Activated gamma-delta T cell (primary cell): ENCODE measurements around the gene UNC5C.

Experiments used
- DNase-seq: peaks from one replicate; lab custom pipeline; 2025; lab: John Stamatoyannopoulos, UW

Gene UNC5C

DNA sequence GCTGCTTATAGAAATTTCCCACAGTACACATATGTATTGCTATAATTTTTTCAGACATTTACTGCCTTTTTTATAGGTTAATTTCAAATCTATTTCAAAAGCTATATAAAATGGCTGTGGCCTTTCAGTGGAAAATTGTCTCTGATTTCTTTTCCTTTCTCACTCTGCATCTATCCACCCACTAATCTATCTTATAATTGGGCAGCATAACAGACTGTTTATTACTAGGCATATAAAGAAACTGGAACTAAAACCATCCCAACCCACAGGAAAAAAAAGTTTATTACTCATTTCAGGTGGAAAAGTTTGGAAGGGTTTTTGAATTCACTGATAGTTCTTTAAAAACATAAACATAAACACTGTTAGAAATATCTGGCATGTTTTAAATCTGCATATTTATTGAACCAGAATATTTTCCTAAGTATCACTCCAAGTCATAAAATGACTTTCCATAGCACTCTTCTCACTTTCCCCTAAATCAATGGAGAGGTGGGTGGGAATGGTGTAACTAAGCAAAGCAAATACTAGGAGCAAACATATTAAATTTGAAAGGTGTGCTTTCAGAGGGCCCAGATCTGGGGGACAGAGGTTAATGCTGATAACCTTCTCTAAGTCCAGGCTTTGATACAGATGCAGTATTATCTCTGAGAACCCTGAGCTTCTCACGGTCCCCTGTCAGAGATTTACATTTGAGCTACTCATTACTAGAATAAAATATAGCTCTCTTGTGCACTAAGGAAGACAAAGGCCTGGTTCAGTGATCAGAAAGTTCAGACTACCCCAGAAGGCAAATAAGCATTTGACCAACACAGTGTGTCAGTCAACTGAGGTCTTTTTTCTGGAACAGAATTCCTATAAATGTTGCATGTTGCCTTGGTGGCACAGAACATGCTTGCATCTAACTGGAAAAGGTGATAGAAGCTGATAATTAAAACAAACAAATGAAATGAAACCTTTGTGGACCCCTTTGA is 328.3 kb downstream of the UNC5C start:
- DNase-seq = no peak

DNA sequence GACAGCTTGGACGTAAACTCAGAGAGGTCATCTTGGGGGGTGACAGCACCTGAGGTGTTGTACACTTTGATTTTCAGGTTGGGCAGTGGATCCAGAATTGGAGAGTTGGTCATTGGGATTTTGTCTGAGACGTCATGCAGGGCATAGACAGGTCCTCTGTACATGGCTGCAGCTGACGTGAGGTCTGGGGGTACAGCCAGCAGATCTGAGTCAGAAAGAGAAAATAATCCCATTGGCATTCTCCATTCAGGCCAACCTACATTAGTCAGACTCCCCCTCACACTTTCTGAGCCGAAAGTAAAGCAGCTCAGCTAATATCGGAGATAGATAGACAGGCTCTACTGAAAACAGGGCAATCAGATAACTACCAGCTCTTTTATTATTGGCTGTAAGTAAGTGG is 329.7 kb downstream of the UNC5C start:
- DNase-seq = no peak

DNA sequence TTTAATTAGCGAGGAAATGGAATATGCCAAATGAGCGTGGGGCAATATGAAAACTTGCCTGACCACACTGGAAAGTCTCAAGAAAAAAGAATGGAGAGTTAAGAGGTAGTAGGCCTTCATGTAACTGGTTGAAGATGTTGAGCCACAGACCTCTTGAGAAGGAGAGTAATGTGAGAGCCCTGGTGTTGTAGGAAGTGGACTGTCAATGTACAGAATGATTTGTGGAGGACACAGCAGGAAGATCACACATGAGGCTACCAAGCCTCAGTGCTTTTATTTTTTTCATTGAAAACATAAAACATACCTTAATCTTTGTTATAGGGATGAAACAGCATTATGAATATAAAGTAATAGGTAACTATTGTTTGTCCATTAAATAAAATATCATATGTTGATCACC is 331.6 kb downstream of the UNC5C start:
- no peak for DNase-seq

DNA sequence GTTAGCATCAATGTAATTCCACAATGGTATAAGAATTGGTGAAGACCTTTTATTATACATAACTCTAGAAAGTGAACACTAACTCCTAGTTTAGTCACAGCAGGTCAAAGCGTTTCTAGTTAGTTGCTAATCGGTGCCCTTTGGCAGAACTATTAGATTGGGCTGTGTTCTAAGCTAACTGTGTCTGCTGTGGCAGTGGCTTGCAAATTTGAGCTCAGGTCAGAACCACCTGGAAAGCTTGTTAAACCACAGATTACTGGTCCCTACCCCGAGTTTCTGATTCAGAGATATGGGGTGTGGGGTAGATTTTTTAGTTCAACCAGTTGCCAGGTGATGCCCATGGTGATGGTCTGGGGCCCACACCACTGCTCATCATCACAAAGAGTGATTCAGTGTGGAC is 332.1 kb downstream of the UNC5C start:
- no peak for DNase-seq

DNA sequence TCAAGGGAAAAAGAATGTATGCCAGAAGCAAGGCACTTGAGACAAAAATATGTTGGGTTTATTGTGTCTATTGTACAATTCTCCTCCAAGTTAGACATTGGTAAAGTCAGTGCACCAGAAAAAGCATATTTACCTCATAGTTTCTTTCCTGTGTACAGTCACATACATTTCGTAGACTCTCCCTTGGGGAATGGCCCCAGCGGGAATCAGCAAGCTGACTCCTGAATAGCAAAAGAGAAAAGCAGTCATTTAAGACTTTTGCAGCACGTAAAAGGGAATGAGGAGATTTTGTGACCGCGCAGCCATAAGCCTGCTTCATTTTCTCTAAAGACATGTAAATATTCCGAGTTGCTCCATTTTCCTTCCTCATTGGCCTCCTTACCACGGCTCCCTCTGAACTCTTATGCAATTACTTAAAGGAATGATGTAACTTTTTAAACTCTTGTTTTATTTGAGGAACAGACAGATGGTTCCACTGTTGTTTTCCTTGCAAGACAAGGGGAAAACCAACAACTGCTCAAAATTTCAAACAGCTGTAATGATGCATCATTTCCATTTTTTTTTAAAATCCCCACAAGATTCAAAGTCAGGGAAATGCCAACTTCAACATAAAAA is 332.7 kb downstream of the UNC5C start:
- DNase-seq = no peak

DNA sequence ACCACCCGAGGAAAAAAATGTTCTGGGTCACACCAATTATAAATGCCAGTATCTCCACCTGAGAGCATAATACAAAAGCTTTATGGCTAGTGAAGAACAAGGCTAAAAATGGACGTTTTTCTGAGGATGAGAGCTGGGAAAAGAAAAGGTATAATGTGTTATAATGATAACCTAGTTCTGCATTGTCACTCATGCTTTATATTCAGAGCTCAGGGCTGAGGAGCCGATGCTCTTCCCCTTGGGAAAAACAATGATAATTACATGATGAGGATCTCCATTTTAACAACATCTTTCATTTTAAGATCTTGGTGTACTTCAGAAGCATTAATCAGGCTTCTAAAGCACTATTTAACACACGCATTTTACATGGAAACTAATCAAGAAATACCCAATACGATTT is 333.7 kb downstream of the UNC5C start:
- no peak for DNase-seq

DNA sequence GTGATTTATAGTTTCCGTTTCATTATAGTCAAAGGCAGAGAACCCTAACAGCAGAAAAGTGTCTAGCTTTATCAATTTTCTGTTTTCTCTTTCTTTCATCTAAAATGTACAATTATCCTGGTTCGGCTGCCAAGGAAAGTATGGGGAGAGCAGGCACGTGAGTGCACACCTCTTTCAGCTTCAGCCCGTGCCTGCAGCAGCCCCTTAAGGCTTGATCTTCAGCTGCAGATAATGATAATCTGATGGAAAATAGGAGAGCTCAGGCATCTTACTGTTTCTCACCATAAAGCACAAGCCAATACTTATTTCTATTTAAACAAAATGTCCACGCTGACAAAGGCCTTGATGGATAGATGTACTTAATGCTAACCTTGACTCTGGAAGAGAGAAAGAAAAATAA is 334.4 kb downstream of the UNC5C start:
- no peak for DNase-seq

DNA sequence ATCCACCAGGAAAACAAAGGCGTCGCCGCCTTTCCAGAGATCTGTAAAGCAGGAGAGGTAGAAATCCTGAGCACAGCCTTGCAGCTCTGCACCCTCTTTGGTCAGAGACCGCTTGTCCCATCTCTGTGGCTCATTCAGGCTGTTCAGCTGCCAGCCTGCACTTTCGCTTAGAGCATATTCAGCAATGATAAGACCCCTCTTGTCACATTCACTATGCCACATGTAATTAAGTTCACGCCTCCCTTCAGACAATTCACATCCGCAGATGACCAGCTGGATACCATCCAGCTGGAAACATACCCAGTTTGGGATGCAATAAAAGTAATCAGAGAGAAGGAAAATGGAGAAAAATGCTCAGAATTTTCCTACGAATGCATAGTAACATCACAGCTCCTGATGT is 335.4 kb downstream of the UNC5C start:
- DNase-seq = no peak

DNA sequence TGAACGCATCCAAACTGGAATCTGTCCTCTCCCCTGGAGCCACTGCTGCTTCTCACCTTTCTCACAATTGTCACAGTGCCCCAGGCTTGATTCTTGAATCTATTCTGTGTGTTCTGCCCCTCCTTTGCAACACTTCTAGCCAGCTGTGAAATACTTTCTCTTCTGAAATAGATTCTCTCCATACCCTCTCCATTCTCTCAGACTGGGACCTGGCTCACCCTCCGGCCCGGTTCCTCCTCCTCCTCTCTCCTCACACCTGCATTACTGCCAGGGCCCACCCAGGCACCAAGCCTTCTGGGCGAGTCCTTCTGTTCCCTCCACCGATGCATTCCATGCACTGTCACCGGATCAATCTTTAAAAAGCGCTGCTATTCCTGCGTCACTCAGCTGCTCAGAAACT is 336.1 kb downstream of the UNC5C start:
- no peak for DNase-seq

DNA sequence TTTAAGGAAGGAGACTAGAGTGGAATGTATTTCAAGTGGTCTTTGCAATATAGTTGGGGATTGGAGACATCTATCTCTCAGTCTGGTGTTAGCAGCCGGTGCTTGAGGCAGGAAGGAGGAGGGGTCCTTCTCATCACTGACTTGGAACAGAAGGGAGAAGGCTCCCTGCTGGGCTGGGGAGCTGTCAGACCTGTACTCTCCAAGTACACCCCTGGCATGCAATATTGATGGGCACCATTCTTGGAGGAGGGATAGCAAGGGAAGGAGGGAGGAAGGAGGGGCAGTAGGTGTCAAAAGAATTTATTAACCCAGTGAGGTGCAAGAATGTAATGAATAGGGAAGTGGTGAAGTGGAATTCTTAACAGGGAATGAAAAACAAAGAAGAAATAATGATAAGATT is 338.8 kb downstream of the UNC5C start:
- DNase-seq = no peak

DNA sequence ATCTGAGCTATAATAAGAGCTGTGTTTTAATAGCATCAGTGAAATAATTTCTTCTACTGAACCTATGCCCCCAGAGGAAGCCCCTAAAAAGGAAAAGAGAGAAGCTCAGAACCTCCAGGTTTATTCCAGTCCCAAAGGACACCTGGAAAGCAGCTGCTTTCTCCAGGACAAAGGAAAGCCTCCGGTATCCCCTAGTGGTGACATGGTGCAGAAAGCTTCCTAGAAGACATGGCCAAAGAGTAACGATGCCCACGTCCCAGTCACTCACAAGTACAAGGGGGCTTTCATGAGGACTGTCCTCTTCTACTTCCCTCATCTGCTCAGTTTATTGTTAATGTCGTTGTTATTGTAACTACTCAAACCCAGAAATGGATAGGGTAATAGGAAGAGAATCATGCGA is 343.9 kb downstream of the UNC5C start:
- no peak for DNase-seq

DNA sequence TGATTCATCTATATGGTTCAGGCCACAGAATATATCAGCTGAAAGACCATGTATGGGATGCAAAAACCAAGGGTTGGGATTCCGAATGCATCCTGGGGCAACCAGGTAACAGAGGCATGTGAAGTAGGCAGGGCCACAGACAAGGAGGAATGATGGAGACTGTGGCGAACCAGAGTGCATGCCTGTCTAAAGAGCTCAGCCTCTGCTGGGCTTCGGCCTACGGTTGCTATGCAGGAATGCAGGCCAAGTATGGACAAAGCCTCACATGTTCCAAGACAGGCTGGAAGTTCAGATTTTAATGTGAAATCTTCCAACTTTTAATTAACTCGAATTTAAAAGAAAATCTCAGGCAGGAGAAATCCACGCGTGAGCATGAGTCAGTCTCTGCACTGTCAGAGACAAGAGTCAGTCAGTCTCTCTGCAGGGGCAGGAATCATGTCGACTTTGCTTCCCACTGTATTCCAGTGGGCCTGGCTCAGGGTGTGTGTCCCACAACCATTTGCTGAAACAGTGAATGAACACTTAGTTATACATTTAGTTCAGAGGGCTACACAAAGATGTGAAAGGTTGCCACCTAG is 344.4 kb downstream of the UNC5C start:
- no peak for DNase-seq

DNA sequence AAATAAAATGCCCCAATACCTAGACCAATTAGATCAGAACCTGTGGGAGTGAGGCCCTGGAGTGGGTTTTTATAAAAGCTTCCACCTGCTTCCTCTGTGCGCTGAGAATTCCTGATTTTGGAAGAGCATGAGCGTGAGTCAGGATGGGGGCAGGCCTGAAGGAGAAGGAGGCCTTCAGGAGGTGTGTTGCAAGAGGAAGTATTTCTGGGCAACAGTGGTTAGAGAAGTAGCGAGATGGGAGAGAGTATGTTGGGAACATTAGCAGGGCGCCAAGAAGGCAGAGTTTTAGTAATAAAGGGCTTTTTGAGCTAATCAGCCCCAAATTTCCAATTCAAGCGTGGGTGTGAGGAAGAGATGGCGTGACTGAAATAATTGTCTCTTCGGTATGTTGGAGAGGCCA is 349.8 kb downstream of the UNC5C start:
- no peak for DNase-seq

DNA sequence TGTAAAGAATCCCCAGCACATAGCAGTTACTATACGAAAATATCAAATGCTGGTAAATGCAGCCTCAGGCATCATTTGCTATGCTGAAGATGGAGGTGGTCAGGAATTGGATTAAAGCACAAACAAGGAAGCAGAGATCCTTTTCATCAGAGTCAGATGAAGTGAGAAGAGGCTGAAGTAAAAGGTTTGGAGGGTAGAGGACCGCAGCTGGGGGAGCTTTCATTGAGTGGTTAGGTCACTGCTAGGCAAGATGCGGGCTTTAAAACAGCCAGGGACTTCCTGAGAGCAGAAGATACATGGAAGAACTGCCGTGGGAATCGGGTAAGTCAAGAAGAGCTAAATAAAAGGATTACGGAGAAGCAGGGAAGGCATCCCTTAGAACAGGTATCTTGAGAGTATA is 351.4 kb downstream of the UNC5C start:
- DNase-seq = no peak

DNA sequence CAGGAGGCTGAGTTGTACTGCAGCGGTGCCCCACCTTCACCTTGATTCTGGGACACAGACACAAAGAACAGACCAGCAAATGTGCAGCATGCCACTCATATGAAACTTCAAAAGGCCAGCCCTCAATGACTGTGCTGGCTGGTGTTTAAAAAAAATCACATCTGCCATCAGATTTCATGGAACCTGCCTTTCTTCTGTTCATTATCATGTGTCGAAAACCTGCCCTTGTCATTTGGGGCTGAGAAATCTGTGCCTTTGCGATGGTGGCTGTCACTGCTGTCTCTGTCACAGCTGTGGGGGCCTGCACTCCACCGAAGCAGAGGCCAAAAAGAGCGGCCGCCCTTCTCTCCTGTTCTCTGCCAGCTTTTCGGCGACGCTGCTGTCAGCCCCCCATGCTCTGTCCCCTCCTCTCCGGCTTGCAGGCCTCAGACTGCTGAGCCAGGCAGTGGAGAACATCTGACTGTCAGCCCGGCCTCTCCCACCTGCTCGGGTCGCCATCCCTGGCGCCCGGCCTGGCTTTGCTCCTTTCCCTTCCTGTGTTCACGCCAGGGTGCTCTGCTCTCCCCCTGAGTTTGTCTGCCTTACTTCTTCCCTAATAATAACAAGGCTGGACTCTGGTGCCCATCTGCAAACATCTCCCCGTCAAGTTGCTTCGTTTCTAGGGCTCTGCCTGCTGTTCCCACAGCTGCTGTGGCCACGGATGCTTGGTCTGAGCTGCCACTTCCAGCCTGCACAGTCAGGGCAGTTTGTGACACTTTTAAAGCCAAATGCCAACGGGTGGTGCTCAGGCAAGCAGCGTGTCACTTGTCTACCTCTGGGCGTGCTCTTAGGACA is 355.2 kb downstream of the UNC5C start:
- no peak for DNase-seq

DNA sequence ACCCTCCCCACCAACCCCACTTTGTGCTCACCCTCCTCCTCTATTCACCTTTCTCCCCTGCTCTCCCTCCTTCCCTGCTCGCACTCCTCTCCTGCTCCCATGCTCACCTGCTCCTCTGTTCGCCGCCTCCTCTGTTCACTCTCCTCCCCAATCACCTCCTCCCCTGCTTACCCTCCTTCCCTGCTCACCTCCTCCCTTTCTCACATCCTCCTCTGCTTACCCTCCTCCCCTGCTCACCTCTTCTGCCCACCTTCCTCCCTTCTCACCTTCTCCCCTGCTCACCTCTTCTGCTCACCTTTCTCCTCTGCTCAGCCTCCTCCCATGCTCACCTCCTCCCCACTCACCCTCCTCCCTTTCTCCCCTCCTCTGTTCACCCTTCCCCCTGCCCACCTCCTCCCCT is 357.2 kb downstream of the UNC5C start:
- DNase-seq = no peak

DNA sequence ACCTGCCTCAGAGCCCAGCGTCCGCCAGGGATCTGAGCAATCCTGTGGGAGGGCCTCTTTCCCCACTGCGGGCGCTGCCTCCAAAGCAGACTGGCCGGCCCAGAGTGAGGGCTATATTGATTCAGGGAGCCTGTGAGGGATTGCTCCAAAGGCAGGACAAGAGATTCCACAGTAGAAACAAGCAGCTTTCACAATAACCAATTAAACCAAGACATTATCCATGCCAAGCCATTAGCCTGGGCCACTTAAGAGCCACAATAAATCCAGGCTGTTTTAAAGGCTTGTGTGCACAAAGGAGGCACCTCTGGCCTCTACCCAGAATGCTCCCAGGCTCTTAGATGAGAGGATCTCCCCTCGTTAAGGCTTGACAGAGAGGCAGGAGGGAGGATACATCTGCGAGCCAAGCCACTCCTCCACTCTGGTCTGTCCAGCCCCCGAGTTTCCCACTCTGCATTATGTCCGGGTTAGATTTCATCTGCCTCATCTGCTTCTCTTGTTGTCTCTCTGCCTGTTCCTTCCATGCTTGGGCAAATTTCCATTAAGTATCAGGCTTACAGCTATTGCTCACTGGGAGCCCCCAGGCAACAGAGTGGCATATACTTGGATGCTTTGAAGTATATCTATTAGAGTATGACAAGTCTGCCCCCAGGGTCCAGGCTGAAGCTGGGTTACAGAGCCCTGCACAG is 357.9 kb downstream of the UNC5C start:
- no peak for DNase-seq

DNA sequence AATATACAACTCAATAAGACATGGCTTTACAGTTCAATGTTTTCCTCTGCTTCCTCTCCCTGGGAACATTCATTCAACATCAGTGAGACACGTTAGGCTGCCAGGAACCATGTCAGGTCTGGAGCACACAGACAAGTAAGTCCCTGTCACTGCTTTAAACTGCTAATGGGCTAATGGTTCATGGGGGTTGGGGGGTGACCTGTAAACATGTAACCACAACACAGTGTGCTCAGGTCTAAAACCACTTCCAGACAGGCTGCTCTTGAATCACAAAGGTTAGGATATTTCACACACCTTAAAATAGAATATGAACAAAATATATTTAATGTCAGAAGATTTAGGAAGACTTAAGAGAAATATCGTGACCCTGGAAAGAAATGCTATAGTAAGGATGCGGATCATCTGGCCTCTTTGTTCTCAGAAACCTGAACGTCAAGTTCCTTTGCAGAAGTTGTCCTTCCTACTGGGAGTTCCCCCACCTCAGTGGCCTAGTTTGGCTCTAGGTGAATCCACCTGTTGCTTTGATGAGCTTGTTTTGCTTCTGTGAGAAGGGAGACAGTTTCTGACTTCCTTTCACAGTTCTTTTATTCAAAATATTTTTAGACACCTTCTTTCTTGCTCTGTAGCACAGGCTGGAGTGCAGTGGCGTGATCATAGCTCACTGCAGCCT is 359.9 kb downstream of the UNC5C start:
- no peak for DNase-seq

DNA sequence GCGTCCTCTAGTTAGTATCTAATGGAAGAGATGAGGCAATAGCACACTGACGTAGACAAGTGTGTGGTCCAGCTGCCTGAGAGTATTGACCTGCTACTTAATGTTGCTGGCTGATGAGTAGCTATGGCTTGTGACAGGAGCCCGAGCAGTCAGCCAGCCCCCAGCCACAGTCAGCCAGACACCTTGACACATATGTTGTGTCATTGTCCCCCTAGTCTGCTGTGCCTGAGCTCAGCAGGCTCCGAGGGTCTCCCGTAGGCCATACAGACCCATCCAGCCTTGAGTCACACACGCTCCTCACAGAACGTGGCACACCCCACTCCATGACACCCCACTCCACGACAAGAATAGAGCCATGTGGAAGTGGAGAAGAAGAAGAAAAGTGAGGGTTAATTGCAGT is 362.1 kb downstream of the UNC5C start:
- DNase-seq = no peak

DNA sequence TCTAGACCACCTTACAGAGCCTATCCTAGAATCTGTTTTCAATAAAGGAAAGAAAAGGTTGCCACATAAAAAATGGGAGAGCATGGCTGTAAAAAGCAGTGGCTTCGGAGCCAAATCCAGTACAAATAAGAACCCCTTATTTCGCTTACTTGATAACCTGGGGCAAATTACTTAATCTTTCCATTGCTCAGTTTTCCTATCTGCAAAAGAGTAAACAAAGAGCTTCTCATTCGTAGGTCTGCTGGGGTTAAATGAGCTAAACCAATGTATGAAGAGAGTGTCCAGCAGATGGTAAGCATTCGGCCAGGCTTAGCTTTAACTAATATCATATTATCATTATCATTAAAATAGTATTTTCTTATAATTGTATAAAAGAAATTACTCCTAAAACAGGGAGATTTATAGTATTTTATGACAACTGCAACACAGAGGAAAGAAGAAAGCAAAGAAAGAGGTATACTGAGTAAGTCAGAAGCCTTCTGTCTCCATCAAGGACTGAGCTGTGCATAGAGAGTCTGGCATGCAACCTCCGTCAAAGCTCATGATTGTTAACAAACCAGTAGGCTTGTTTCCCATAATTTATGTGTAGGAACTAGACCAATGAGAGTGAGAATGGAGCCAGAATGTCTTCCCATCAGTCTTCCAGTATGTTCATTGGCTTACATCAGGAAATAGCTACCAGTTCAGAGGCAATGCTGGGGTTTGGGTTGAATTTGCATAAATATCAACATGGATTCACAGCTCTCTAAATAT is 364.9 kb downstream of the UNC5C start:
- DNase-seq = no peak

DNA sequence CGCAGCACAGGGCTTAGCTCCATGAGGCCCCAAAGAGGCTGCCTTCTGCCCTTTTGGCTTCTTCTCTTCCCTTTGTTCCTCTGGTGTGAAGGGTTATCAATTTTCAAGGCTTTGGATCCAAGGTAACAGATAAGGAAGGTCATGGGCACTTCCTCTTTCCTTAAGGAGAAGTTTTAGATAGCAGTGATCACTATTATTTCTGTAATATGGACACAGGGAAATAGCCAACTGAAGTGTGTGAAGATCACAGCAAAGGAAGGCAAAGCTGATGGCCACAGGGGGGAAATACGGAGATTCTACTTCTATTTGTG is 366.8 kb downstream of the UNC5C start:
- no peak for DNase-seq
